ENCODE measurements around the gene BNC2.
A peak's percentile ranks its signal among the peaks of the same experiment; 100 is the strongest.

Gene BNC2

GRCh38 chr9:16708656-16709435, 161.6 kb downstream of the BNC2 start:
- DNase-seq = peak; percentile 57

- DNase-seq = peak; percentile 99
Measured at GRCh38 chr9:16705111-16705604, 165.3 kb downstream of the BNC2 start.

- peak; percentile 94 for DNase-seq
Measured at GRCh38 chr9:16704116-16705110, 166.1 kb downstream of the BNC2 start.

GRCh38 chr9:16701347-16701746, 169.1 kb downstream of the BNC2 start:
- DNase-seq = no peak

GRCh38 chr9:16693616-16694015, 176.9 kb downstream of the BNC2 start:
- DNase-seq = no peak

- DNase-seq = no peak
Measured at GRCh38 chr9:16690628-16691027, 179.8 kb downstream of the BNC2 start.

GRCh38 chr9:16690205-16690604, 180.3 kb downstream of the BNC2 start:
- DNase-seq = no peak

- no peak for DNase-seq
Measured at GRCh38 chr9:16689351-16689938, 181.0 kb downstream of the BNC2 start.

- no peak for DNase-seq
Measured at GRCh38 chr9:16688814-16689213, 181.7 kb downstream of the BNC2 start.

GRCh38 chr9:16687678-16688369, 182.6 kb downstream of the BNC2 start:
- DNase-seq = no peak

- DNase-seq = no peak
Measured at GRCh38 chr9:16683326-16683725, 187.1 kb downstream of the BNC2 start.

- DNase-seq = no peak
Measured at GRCh38 chr9:16682273-16682672, 188.2 kb downstream of the BNC2 start.

- no peak for DNase-seq
Measured at GRCh38 chr9:16681652-16681987, 188.8 kb downstream of the BNC2 start.

- no peak for DNase-seq
Measured at GRCh38 chr9:16680975-16681651, 189.4 kb downstream of the BNC2 start.

GRCh38 chr9:16680541-16680940, 189.9 kb downstream of the BNC2 start:
- DNase-seq = no peak

GRCh38 chr9:16679327-16679821, 191.1 kb downstream of the BNC2 start:
- no peak for DNase-seq

GRCh38 chr9:16676519-16676918, 194.0 kb downstream of the BNC2 start:
- DNase-seq = no peak

GRCh38 chr9:16675131-16675530, 195.3 kb downstream of the BNC2 start:
- DNase-seq = no peak

- DNase-seq = no peak
Measured at GRCh38 chr9:16673171-16673570, 197.3 kb downstream of the BNC2 start.

GRCh38 chr9:16672501-16672900, 198.0 kb downstream of the BNC2 start:
- no peak for DNase-seq

- DNase-seq = peak; percentile 54
Measured at GRCh38 chr9:16671591-16672137, 198.8 kb downstream of the BNC2 start.

GRCh38 chr9:16670791-16671190, 199.7 kb downstream of the BNC2 start:
- no peak for DNase-seq
